SK-N-SH treated with all-trans-retinoic acid at 6 μM for 48 hours (cell line): Measurements from ENCODE around the gene GOLT1B.

Experiments used
- BACH2 ChIP-seq: fragments of 250-450 bp; sonication (Bioruptor Pico); IDR thresholded peaks from 2 replicates; pipeline ENCODE4 v1.9.0; 2021; ENCODE audit warnings: mild to moderate bottlenecking, borderline replicate concordance
- CREB5 ChIP-seq: fragments of 250-450 bp; sonication (Bioruptor Pico); IDR thresholded peaks from 2 replicates; pipeline ENCODE4 v1.5.1; 2020; ENCODE audit warnings: low read depth, mild to moderate bottlenecking, moderate library complexity
- ESRRG ChIP-seq: fragments of 250-450 bp; sonication (Bioruptor Pico); IDR thresholded peaks from 2 replicates; pipeline ENCODE4 v1.6.1; 2021; ENCODE audit warnings: mild to moderate bottlenecking
- OSR1 ChIP-seq: fragments of 250-450 bp; sonication (Bioruptor Pico); IDR thresholded peaks from 2 replicates; pipeline ENCODE4 v1.8.0; 2022; ENCODE audit warnings: moderate library complexity, mild to moderate bottlenecking, inconsistent platforms
- PATZ1 ChIP-seq: fragments of 250-450 bp; sonication (Bioruptor Pico); IDR thresholded peaks from 2 replicates; pipeline ENCODE4 v1.8.0; 2020; ENCODE audit warnings: mild to moderate bottlenecking, moderate library complexity, borderline replicate concordance
- POU6F1 ChIP-seq: fragments of 250-450 bp; sonication (Bioruptor Pico); IDR thresholded peaks from 2 replicates; pipeline ENCODE4 v1.8.0; 2021; ENCODE audit warnings: low read depth, mild to moderate bottlenecking, moderate library complexity, borderline replicate concordance
- SNAI2 ChIP-seq: fragments of 250-450 bp; sonication (Bioruptor Pico); IDR thresholded peaks from 2 replicates; pipeline ENCODE4 v1.5.0; 2020; ENCODE audit warnings: mild to moderate bottlenecking, moderate library complexity
- TCF4 ChIP-seq: fragments of 250-450 bp; sonication (Bioruptor Pico); IDR thresholded peaks from 2 replicates; pipeline ENCODE4 v1.8.0; 2021; ENCODE audit warnings: mild to moderate bottlenecking, moderate library complexity, borderline replicate concordance
- ZFP3 ChIP-seq: fragments of 250-450 bp; sonication (Bioruptor Pico); IDR thresholded peaks from 2 replicates; pipeline ENCODE4 v1.5.0; 2020; ENCODE audit warnings: mild to moderate bottlenecking, moderate library complexity
- ZFP30 ChIP-seq: fragments of 450-650 bp; formaldehyde crosslinking; IDR thresholded peaks from 2 replicates; pipeline ENCODE4 v1.5.0; 2022; ENCODE audit warnings: mild to moderate bottlenecking, moderate library complexity

GRCh38 chr12:21472197-21472823, 29.3 kb upstream of the GOLT1B start:
- TF ChIP-seq CREB5 (CRISPR knock-in tag) = no peak
- no peak for TF ChIP-seq OSR1
- TF ChIP-seq ZFP30 (CRISPR knock-in tag) = no peak
- TF ChIP-seq ZFP3 (CRISPR knock-in tag) = no peak
- TF ChIP-seq ESRRG (CRISPR knock-in tag) = no peak
- TF ChIP-seq TCF4 (CRISPR knock-in tag) = no peak
- TF ChIP-seq BACH2 (CRISPR knock-in tag) = no peak
- no peak for TF ChIP-seq PATZ1 (CRISPR knock-in tag)
- TF ChIP-seq POU6F1 = no peak
- no peak for TF ChIP-seq SNAI2 (CRISPR knock-in tag)
